GM18526 (cell line): ENCODE measurements around the gene FAM181B.

Experiments
- POLR2A ChIP-seq: IDR thresholded peaks from 3 replicates; pipeline ENCODE4 v1.6.1; 2011; ENCODE audit not compliant: insufficient read length; ENCODE audit errors: extremely low read depth

FAM181B gene

DNA sequence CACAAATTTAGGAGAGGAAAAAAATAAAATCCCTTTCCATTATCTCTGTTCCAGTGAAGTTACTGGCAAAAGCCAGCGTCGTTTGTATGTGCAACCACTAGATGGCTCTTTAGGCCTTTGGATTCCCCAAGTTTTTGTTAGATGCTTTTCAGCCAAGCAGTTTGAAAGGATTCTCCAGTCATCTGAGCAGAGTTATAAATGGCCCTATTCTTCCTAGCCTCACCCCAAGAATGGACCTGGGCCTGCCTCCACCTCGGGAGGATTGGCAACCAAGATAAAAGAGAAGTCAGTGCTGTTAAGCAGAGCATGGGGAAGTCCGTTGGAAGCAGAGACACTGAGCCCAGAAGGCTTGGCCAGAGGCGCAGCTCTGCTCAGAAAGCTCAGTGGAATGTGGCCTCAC lies 15.4 kb downstream of the FAM181B start:
- no peak for TF ChIP-seq POLR2A

- no peak for TF ChIP-seq POLR2A
Measured at GRCh38 chr11:82714346-82715174, 19.1 kb downstream of the FAM181B start.

DNA sequence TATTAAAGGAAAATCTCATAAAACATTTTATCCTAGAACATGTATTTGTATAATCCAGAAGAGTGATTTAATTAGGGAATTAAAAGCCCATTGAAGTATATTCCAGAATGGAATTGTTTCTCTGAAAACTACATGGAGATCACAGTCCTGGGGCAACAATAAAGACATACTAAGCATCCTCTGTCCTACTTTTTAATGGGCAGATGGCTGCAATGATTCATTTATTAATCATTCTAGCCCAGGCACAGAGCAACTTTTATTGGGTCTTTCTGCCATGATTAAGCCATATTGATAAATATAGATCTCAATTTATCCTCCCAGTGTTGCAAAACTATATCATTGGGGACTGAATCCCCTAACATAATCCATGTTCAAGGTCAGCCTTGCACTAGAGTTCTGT lies 22.0 kb downstream of the FAM181B start:
- no peak for TF ChIP-seq POLR2A

- no peak for TF ChIP-seq POLR2A
Measured at GRCh38 chr11:82703796-82704195, 29.9 kb downstream of the FAM181B start.

DNA sequence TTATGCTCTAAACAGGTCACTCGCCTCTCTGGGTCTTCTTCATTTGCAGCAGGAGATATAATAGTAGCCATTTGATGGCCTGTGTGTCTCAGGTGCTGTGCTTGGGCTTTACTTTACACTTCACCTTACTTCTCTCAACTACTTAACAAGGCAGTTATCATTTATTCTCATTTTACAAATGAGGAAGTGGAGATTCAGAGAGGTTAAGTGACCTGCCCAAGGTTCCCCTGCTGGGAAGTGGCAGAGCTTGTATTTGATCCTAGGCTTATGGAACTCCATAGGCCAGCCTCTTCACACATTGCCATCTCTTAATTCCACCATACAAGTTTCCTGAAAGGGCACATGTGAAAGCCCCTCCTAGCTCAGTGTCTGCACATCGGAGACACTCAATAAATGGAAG lies 30.4 kb downstream of the FAM181B start:
- TF ChIP-seq POLR2A = no peak

DNA sequence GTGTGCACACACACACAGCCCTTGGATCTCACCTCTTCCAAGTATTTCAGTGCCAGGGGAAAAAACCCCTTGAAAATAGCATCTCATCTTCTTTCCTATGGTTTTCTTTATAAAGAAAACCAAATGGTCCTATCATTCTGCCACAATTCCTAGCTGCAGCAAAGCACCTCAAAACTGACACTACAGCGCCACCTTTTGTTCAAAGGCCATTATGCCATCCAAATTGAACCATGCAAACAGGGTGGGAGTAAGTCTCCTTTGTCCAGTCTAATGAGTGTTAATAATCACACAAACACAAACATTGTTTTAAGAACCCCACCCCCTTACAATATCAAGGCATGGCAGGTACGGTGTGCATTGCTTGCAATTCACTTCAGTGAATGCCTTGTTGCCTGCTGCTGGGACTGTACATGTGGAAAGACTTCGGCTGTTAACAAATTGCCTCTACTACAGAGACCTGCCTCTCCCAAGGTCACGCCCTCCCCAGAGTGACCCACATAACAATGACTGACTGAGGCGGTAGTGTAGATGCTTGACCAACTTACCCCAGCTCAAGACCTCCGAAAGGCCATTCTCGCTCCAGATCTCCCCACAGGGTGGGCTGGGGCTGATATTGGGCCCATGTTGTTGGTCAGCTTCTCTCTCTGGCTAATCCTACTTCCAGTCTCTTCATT lies 31.7 kb downstream of the FAM181B start:
- TF ChIP-seq POLR2A = no peak

DNA sequence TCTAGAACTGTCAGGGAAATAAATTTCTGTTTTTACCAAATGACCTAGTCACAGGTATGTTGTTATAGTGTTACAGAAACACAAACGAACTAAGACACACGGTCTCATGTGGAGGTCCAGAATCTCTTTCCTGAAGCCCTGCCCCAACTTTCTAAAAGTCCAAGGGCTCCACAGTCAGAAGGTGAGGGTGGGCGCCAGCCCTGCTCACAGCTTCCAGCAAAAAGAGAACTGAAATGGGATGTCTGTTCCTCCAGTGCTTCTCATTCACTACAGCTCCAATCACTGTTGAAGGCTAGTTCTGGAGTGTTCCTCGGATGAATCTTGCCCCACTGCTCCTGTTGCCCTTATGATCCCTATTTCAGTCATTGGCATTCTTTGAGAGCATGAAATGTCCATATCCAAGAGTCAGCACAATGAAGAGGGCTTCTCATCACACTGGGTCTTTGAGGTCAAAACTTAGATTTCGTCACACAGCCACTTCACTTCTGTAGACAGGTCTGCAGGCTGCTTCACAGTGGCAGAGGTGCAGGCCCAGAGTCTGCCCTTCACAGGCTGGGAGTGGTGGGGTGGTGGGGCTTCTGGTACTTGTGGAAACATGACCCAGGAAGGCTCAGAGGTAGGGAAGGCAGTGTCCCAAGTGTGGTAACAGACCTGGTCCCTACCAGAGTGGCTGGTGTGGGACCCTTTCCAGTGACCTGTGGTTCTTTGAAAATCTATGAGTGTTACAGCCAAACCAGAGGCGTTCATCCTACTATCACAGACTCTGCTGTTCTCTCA lies 34.9 kb downstream of the FAM181B start:
- TF ChIP-seq POLR2A = no peak

GRCh38 chr11:82692981-82693380 lies 40.7 kb downstream of the FAM181B start:
- no peak for TF ChIP-seq POLR2A

GRCh38 chr11:82686211-82686610 lies 47.5 kb downstream of the FAM181B start:
- no peak for TF ChIP-seq POLR2A

DNA sequence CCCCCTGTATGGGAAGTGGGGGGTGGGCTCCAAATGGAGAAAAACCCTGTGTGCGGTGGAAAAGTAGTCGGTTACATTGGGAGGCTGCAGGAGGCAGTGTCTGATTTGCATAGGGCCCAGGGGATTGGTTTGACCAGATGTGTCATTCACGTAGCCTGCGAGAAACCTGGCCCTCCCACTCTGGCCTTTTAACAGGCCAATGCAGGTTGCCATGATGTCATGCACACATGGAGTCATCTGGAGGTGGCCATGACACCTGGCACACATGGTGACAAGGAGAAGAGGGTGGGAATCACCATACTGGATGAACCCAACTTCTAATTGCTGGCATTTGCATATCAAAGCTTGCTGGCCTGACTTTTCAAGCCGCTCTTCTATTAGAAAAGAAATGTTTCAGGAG lies 50.6 kb downstream of the FAM181B start:
- TF ChIP-seq POLR2A = no peak

GRCh38 chr11:82682003-82682751 lies 51.5 kb downstream of the FAM181B start:
- TF ChIP-seq POLR2A = no peak

DNA sequence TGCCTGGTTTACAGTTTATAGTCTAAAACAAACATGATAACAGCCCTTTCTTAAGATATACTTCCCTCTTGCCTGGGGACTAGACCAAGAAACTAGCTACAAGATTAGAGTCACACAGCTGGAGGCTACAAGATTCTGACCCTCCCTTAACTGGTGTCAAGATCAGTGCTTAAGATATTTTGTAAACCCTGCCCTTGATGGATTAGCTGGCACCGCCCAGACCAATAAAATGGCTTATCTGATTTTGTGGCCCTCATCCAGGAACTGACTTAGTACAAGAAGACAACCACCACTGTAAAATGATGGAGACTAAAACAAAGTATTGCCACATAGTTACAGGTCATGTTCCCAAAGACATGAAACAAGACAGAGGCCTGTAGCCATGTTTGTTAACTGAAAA lies 53.4 kb downstream of the FAM181B start:
- no peak for TF ChIP-seq POLR2A
